ENCODE measurements around the gene CCDC18.

CCDC18 gene

DNA sequence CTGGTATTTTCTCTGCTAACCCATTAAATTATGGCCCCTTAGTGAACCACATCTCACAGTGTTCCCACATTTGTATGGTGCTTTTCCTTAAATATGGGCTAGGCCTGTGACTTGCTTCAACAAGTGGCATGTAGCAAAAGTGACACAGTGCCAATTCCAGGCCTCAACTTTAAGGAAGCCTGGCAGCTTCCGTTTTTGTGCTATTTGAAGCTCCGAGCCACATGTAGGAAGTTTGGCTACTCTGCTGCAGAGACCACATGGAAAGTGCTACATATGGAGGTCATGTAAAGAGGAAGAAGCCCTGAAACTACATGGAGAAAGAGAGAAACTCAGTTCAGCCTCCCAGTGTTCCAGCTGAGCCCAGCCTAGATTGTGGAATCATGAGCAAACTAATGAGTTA is 136.7 kb downstream of the CCDC18 start:
- DNase-seq = no peak

DNA sequence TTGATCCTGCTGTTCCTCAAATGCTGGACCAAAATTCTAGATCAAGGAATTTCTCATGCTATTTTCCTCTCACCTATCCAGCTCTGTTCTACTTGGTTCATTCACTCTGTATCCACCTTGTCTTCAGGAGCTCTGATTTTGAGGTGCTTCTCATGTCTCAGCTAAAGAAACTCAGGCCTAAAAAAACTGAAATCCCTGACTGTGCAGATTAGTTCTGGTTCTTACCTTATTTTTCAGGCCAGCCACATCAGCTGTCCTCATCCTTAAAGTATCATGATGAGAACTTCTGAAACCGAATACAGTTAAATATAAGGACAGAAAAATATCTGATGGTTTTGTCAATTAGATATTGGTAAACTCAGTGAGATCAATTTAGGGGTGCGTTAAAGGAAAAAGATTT is 137.4 kb downstream of the CCDC18 start:
- no peak for DNase-seq

GRCh38 chr1:93321720-93322119 is 141.2 kb downstream of the CCDC18 start:
- DNase-seq = no peak

GRCh38 chr1:93322349-93322748 is 141.8 kb downstream of the CCDC18 start:
- DNase-seq = no peak

- no peak for DNase-seq
These were observed 142.8 kb downstream of the CCDC18 start for GRCh38 chr1:93323185-93323820.

DNA sequence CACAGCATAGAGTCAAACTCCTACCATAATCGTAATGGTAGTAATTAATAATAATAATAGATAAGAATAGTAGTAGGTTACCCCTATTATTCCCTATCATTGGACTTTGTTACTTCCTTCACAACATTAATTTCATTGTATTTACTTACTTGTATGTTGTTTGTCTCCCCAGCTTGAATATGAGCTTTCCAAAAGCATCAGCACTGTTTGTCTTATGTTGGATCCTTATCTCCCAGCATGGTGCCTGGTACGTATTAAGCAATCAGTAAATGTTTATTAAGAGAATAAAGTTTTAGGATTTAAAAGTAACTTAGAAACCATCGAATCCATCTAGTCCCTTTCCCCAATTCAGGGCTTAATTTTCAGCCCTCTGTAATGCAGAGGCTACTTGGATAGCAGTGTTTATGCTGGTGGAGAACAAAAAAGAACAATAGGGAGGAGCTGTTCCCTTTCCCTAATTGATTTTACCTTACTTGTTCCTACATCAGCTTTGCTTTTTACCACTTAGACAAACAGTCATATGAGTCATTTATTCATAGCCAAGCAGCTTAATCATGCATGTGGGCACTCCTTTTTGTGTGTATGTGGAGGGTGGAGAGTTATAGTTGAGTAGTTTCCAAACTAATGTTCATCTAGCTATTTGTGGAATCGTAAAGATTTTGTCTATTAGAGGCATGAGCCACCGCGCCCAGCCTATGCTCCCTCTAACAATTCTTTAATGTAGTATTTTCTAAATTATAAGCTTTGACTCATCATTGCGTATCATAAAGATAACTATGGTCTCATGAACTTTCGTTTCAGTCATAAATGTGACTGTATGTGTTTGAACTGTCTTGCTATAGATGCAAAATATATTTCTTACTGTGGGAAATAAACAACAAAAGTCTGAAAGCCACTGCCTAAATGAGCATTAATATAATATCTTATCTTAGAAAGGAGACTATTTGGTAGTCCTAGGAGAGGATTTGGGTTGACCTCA is 144.3 kb downstream of the CCDC18 start:
- DNase-seq = no peak
